Astrocyte of the spinal cord (primary cell): ENCODE data around the gene PCDHGA2.
A peak's percentile ranks its signal among the peaks of the same experiment; 100 is the strongest.
"Not testable (repeated sequence)": the region's sequence is repeated elsewhere in the genome, so short reads cannot be mapped to it uniquely, and the experiment has no call there.

Experiments used
- DNase-seq: peaks from one replicate; pipeline ENCODE4 v3.0.0; 2011; ENCODE audit warnings: low read depth, low spot score
- H3K4me3 ChIP-seq: 2 replicates; pipeline ENCODE4 v1.5.1; 2011; ENCODE audit warnings: low read depth, mild to moderate bottlenecking, low read length, moderate library complexity
- in situ Hi-C: cut with HindIII; loops from 2 replicates; pipeline ENCODE4 v1.10.0; 2017; ENCODE audit warnings: low sequenced_read_pairs
- TF ChIP-seq, protein P1 (sequence below): IDR thresholded peaks from 2 replicates; pipeline ENCODE4 v1.5.1; 2012; ENCODE audit warnings: low read depth, mild to moderate bottlenecking, low read length, inconsistent platforms

Gene PCDHGA2

DNA sequence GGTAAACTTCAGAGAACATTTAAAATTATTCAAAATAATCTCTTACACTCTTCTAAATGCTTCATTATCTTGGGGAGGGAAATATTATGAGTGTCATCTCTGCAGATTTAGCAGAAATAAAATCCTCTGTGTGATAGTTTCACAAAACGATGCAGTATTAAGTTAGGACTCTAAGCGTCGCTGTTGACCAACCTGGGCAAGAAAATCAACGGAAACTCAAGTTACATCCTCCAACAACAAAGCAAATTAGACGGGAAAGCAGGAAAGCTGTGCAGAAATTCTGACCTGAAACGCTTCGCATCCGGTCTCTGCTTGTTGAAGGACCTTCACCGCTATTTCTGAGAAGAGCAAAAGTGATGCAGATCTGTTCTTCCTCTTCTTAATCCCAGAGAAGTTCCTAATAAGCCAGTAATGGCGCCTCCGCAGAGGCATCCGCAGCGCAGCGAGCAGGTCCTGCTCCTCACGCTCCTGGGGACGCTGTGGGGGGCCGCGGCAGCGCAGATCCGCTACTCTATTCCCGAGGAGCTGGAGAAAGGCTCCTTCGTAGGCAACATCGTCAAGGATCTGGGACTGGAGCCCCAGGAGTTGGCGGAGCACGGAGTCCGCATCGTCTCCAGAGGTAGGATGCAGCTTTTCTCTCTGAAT, 35.2 kb downstream of the PCDHGA2 start, which contains the start of gene PCDHGA6:
Gene PCDHGA6 (plus strand): TSS at position 219 of the 645 bp plus-strand sequence. CDS start 193 bp downstream, at position 412.
- in situ Hi-C loops: no loop called here
- H3K4me3 ChIP-seq: peak within 1 kb of the TSS; percentile 38
- DNase-seq: peak; percentile 48
- TF ChIP-seq, protein P1, sequence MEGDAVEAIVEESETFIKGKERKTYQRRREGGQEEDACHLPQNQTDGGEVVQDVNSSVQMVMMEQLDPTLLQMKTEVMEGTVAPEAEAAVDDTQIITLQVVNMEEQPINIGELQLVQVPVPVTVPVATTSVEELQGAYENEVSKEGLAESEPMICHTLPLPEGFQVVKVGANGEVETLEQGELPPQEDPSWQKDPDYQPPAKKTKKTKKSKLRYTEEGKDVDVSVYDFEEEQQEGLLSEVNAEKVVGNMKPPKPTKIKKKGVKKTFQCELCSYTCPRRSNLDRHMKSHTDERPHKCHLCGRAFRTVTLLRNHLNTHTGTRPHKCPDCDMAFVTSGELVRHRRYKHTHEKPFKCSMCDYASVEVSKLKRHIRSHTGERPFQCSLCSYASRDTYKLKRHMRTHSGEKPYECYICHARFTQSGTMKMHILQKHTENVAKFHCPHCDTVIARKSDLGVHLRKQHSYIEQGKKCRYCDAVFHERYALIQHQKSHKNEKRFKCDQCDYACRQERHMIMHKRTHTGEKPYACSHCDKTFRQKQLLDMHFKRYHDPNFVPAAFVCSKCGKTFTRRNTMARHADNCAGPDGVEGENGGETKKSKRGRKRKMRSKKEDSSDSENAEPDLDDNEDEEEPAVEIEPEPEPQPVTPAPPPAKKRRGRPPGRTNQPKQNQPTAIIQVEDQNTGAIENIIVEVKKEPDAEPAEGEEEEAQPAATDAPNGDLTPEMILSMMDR: peak; percentile 58

DNA sequence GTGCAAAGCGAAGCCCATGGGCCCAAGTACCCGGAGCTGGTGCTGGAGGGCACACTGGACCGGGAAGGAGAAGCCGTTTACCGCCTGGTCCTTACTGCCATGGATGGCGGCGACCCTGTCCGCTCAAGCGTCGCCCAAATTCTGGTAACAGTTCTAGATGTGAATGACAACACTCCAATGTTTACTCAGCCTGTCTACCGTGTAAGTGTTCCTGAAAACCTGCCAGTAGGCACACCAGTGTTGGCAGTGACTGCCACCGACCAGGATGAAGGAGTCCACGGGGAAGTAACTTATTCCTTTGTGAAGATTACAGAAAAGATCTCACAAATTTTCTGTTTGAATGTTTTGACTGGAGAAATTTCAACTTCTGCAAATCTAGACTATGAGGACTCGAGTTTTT, 36.1 kb downstream of the PCDHGA2 start:
- in situ Hi-C loops: no loop called here
- DNase-seq: no peak
- H3K4me3 ChIP-seq: no peak overlapping the region
- TF ChIP-seq, protein P1: no peak

DNA sequence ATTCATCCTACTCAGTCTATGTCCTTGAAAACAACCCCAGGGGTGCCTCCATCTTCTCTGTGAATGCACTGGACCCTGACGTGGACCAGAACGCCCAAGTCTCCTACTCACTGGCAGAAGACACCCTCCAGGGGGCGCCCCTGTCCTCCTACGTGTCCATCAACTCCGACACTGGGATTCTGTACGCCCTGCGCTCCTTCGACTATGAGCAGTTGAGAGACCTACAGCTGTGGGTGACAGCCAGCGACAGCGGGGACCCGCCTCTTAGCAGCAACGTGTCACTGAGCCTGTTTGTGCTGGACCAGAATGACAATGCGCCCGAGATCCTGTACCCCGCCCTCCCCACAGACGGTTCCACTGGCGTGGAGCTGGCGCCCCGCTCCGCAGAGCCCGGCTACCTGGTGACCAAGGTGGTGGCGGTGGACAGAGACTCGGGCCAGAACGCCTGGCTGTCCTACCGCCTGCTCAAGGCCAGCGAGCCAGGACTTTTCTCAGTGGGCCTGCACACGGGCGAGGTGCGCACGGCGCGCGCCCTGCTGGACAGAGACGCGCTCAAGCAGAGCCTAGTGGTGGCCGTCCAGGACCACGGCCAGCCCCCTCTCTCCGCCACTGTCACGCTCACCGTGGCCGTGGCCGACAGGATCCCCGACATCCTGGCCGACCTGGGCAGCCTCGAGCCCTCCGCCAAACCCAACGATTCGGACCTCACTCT, 37.0 kb downstream of the PCDHGA2 start:
- DNase-seq, in situ Hi-C loops, H3K4me3 ChIP-seq: not testable (repeated sequence)

DNA sequence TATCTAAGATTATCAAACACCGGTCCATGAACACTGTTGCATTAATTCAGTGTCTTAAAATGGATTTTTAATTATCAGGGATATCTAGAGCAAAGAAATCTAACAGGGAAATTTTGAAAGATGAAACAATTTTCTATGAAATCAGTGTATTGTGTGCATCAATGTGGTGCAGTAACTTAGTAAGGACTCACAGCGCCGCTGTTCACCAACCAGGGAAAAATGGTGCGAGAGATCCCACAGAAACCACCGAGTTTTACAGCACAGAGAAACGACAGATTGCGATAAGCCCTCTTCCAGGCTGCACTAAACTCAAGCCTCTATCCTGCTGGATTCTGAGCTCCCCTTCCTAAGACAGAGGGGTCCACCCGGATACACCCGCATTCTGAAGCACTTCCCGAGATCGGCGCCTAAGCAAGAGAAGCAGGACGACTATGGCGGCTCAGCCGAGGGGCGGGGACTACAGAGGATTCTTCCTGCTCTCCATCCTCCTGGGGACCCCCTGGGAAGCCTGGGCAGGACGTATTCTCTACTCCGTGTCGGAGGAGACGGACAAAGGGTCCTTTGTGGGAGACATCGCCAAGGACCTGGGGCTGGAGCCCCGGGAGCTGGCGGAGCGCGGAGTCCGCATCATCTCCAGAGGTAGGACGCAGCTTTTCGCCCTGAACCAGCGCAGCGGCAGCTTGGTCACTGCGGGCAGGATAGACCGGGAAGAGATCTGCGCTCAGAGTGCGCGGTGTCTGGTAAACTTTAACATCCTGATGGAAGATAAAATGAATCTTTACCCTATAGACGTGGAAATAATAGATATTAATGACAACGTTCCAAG, 44.1 kb downstream of the PCDHGA2 start, which contains the start of gene PCDHGA7:
Gene PCDHGA7 (plus strand): TSS at position 274 of the 826 bp plus-strand sequence. CDS start 158 bp downstream, at position 432.
- peak within 1 kb of the TSS; percentile 46 for H3K4me3 ChIP-seq
- TF ChIP-seq, protein P1: peak; percentile 59
- in situ Hi-C loops: no loop called here
- peak; percentile 56 for DNase-seq

DNA sequence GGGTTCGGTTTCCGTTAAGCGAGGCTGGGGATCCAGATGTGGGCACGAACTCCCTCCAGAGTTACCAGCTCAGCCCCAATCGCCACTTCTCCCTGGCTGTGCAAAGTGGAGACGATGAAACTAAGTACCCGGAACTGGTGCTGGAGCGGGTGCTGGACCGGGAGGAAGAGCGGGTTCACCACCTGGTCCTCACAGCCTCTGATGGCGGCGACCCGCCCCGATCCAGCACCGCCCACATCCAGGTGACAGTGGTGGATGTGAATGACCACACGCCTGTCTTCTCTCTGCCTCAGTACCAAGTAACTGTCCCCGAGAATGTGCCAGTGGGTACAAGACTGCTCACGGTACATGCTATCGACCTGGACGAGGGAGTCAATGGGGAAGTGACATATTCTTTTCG, 44.8 kb downstream of the PCDHGA2 start:
- peak overlapping the region; percentile 46 for H3K4me3 ChIP-seq
- DNase-seq: no peak
- TF ChIP-seq, protein P1: no peak
- in situ Hi-C loops: no loop called here

DNA sequence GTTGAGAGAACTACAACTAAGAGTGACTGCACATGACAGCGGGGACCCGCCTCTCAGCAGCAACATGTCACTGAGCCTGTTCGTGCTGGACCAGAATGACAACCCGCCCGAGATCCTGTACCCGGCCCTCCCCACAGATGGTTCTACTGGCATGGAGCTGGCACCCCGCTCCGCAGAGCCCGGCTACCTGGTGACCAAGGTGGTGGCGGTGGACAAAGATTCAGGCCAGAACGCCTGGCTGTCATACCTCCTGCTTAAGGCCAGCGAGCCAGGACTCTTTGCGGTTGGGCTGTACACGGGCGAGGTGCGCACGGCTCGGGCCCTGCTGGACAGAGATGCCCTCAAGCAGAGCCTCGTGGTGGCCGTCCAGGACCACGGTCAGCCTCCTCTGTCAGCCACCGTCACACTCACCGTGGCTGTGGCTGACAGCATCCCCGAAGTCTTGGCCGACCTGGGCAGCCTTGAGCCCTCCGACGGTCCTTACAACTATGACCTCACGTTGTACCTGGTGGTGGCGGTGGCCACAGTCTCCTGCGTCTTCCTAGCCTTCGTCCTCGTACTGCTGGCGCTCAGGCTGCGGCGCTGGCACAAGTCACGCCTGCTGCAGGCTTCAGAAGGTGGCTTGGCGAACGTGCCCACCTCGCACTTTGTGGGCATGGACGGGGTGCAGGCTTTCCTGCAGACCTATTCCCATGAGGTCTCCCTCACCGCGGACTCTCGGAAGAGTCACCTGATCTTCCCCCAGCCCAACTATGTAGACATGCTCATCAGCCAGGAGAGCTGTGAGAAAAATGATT, 46.1 kb downstream of the PCDHGA2 start:
- in situ Hi-C loops: no loop called here
- no peak for DNase-seq
- TF ChIP-seq, protein P1: no peak
- no peak overlapping the region for H3K4me3 ChIP-seq
